GM21526 (cell line): ENCODE measurements around the gene PDPK1.
"Not testable (repeated sequence)": the region's sequence is repeated elsewhere in the genome, so short reads cannot be mapped to it uniquely, and the experiment has no call there.

ENCODE experiments used
- ATAC-seq: cut with Tn5 transposase; IDR thresholded peaks from one replicate; pipeline ENCODE4 v1.9.1; 2021; ENCODE audit warnings: moderate library complexity; ENCODE audit not compliant: unreplicated experiment, low FRiP score

The PDPK1 gene

GRCh38 chr16:2585651-2586081 lies 47.8 kb downstream of the PDPK1 start:
- no peak for ATAC-seq

GRCh38 chr16:2586241-2586640 lies 48.4 kb downstream of the PDPK1 start:
- no peak for ATAC-seq

- ATAC-seq = no peak
Observed at GRCh38 chr16:2586901-2587480, 49.2 kb downstream of the PDPK1 start.

GRCh38 chr16:2587891-2588565 lies 50.2 kb downstream of the PDPK1 start:
- ATAC-seq = no peak

- no peak for ATAC-seq
Observed at GRCh38 chr16:2591476-2592240, 53.8 kb downstream of the PDPK1 start.

GRCh38 chr16:2592786-2593185 lies 55.0 kb downstream of the PDPK1 start:
- ATAC-seq = no peak

DNA sequence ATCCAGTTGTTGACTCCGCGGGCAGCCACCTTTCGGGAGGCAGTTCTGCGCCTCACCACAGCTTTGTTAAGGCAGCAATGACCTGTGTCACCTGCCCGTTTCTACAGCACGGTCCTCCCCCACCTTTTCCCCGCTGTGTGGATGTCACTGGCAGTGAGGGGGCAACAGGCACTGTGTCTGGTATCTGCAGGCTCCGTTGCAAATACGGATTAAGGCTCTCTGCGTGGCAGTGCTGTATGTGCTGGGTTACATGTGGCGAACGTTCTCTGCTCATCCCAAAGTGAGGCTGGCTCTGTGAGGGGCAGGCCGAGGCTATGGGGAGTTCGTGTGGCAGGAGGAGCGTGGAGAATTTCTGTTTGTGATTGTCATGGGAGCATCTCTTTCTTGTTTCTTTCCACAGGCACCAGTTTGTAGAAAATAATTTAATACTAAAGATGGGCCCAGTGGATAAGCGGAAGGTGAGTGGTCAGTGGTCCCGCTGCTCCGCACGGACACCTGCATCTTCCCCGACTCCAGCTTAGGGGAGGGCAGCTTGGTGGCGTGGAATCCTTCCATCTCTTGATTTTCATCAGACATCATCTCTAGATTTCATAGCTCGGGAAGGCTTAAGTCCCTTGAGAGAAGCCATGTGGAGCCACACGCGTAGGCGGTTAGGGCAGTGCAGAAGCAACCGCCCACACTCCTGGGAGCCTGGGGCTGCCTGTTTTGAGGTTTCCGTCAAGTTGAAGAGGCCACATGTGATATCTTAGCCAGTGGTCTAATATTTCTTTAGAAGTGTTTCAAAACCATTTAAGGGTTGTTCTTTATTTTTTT lies 57.8 kb downstream of the PDPK1 start:
- no peak for ATAC-seq

DNA sequence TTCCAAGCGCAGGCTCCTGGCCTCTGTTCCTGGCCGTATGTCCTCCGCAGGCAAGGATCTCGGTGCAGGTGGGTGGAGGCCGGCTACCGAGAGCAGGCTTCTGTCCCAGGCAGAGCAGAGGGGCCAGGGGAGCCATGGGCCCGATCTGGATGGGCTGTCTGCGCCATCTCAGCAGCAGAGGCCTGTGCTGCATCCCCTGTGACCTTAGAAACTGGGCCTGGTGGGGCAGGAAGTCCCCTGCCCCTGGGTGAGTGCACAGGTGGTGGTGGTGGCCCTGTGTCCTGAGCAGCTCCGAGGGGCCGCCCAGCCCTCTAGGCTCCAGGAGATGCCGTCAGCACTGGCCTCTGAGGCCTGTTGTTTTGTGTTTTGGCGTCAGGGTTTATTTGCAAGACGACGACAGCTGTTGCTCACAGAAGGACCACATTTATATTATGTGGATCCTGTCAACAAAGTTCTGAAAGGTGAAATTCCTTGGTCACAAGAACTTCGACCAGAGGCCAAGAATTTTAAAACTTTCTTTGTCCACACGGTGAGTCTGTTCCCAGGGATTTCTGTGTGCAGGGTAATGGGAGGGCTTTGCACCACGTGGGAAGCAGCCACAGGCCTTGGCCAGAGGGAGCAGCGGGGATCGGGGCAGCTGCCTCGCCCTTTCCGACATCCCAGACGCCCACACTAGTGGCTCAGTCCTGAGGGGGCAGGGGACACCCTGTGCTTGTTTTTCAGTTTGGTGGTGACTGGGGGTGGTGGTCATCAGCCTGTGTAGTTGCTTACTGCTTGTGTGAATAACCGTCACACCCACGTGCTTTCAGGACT lies 59.1 kb downstream of the PDPK1 start:
- ATAC-seq = no peak

DNA sequence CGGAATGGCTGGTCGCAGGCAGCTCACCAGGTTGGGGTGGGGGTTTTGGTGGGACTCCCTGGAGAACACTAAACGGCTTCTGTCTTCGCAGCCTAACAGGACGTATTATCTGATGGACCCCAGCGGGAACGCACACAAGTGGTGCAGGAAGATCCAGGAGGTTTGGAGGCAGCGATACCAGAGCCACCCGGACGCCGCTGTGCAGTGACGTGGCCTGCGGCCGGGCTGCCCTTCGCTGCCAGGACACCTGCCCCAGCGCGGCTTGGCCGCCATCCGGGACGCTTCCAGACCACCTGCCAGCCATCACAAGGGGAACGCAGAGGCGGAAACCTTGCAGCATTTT lies 59.7 kb downstream of the PDPK1 start:
- ATAC-seq = no peak

DNA sequence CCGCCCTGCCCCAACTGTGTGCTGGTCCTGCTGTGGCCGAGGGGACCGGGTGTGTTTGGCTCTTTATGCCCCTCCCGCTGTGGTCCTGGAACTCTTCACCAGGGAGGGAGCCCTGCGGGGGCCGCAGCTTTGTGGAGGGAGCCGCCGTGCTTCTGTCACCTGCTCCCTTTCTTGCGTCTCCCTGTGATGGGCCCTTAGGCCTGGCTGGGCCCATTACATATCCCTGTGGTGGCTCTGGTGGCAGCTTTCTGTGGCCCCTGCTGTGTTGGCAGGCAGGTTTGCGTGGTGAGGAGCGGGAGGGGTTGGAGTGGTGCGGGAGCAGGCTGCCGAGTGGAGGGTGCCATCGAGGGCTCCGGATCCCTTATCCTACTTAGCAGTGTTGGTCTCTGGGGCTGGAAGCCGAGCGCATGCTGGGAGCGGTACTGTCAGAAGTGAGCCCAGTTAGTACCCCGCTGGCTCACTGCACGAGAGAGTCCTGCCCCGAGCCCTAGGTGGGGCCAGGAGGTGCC lies 60.4 kb downstream of the PDPK1 start:
- no peak for ATAC-seq

DNA sequence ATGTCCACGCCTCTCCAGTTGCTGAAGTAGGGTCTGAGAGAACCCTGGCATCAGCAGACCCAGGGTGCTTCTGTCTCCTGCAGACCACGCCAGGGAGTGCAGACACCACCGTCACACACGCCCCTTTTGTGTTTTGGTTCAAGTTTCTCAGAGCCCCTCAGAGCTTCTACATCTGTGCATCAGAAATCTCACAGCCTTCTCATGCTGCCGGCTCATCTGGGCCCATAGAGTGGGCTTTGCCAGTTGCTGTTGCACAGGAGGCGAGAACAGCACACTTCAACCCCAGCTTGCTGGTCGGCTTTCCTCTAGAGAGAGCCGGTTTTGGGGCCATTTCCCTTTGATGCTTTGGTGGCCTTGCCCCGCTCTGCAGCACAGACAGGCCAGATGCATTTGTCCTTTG lies 60.9 kb downstream of the PDPK1 start:
- ATAC-seq = no peak

- not testable (repeated sequence) for ATAC-seq
Observed at GRCh38 chr16:2599165-2599564, 61.3 kb downstream of the PDPK1 start.

- not testable (repeated sequence) for ATAC-seq
Observed at GRCh38 chr16:2599785-2600184, 62.0 kb downstream of the PDPK1 start.

DNA sequence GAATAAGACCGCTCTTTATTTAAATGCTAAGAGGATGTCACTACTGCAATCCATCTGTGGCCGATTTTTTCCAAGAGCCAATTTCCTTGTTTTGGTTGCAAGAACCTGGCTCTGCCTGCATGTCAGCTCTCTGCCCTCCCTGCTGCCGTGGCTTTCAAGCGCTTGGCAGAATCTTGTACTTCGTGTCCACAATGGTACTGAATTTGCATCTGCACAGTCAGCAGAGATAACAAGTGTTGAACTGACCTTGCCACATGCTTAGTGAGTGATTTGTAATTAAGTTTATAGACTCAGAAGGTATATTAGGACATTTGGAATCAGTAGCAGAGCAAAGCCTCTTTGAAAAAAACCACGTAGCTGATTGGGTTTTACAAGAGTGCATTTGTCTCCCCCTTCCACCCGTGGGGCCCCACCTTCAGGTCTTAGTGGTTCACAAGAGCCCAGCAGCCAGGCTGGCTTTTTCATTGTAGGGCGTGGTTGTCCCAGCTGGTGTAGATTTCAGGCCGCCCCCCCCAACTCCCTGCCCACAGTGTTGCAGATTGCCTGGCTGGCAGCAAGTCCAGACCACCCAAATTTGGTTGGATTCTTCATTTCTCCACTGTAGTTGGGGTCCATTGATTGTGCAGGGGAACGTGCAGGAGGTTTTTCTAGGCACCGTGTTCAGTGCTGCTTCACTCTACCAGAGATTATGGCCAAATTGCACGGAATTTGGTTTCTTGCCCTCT lies 63.6 kb downstream of the PDPK1 start:
- ATAC-seq = not testable (repeated sequence)

GRCh38 chr16:2602175-2602574 lies 64.4 kb downstream of the PDPK1 start:
- not testable (repeated sequence) for ATAC-seq

- peak; percentile 49 for ATAC-seq
Observed at GRCh38 chr16:2603165-2604015, 65.6 kb downstream of the PDPK1 start.

GRCh38 chr16:2604016-2604369 lies 66.2 kb downstream of the PDPK1 start:
- not testable (repeated sequence) for ATAC-seq

DNA sequence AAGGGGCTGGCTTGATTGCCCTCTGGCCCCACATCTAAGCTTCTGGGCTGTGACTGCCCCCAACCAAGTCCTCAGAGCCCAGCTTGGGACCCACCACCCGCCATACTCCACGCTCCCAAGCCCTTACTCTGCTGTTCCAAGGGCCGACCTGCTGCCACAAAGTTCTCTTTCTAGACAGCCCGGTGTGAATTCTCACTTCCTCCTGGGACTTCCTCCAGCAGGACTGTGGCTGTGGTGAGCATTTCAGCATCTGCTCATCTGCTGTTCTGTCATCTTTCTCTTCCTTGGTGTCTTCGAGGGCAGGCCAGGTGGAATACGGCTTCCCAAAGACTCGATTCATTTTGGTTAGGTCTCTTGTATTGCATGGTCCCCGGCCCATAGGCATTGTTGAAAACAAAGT lies 69.0 kb downstream of the PDPK1 start:
- ATAC-seq = not testable (repeated sequence)
